ENCODE data around the gene SORCS2.
"Not testable (repeated sequence)": the region's sequence is repeated elsewhere in the genome, so short reads cannot be mapped to it uniquely, and the experiment has no call there.

SORCS2 gene

GRCh38 chr4:7600247-7600646, 407.9 kb downstream of the SORCS2 start:
- DNase-seq: no peak

- DNase-seq: not testable (repeated sequence)
These were observed 409.8 kb downstream of the SORCS2 start for GRCh38 chr4:7602166-7602565.

- DNase-seq: no peak
These were observed 415.0 kb downstream of the SORCS2 start for GRCh38 chr4:7607156-7607910.

- DNase-seq: no peak
These were observed 415.7 kb downstream of the SORCS2 start for GRCh38 chr4:7608046-7608445.

DNA sequence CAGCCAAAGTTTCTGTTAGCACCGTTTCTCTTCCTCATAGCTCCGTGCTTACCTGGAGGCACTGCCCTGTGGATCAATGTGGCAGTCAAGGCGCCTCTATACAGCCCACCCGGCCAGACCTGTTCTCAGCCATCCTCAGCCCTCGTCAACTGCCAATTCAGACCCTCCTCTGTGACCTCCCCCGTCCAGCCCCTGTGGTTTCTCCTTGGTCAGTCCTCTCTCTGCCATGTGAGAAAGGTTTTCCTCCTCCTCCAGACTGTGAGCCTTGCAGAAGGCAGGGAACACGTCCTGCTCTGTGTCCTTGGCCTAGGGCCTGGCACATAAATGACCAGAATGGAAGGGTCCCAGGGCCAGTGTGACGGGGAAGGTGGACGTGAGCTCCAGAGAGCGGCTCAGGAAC, 417.0 kb downstream of the SORCS2 start:
- no peak for DNase-seq

GRCh38 chr4:7610022-7610670, 417.8 kb downstream of the SORCS2 start:
- DNase-seq: no peak

GRCh38 chr4:7610841-7611240, 418.5 kb downstream of the SORCS2 start:
- DNase-seq: no peak

DNA sequence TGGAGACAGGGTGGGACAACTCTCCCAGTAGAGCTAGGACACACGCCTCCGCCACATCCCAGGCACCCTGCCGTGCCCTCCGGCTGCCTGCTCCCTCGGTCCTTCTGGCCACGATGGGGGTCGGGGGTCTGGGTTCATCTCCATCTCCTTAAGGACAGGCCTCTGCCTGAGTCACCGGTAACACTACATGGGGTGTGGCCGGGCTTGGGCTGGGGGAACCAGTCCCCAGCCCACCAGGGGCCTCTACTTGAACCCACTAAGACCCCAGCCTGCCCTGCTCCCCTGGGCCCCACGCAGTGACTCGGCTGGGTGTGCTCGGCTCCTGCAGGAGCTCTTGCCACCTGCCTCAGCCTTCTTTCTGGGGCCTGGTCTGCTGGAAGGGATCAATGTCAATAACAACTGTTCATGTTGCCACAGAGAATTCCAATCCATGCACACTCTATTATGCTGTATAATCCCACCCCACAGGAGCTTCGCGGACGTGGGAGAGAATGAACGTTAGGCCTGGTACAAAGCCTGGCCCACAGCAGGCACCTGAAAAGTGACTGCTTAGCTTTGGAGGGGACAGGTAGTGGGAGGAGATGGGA, 420.1 kb downstream of the SORCS2 start:
- DNase-seq: no peak

DNA sequence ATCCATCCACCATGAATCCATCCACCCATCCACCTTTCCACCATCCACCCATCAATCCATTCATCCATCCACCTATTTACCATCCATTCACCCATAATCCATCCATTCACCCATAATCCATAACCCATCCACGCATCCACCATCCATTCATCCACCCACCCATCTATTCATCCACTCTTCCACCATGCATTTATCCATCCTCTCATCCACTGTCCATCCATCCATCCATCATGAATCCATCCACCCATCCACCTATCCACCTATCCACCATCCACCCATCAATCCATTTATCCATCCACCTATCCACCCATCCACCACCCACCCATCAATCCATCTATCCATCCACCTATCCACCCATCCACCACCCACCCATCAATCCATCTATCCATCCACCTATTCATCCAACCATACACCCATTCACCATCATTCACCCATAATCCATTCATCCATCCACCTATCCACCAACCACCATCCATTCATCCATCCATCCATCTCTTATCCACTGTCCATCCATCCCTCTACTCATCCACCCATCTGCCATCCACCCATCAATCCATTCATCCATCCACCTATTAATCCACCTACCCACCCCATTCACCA, 422.1 kb downstream of the SORCS2 start:
- no peak for DNase-seq

- DNase-seq: no peak
These were observed 423.9 kb downstream of the SORCS2 start for GRCh38 chr4:7616193-7616592.

- DNase-seq: no peak
These were observed 426.0 kb downstream of the SORCS2 start for GRCh38 chr4:7618361-7618760.

DNA sequence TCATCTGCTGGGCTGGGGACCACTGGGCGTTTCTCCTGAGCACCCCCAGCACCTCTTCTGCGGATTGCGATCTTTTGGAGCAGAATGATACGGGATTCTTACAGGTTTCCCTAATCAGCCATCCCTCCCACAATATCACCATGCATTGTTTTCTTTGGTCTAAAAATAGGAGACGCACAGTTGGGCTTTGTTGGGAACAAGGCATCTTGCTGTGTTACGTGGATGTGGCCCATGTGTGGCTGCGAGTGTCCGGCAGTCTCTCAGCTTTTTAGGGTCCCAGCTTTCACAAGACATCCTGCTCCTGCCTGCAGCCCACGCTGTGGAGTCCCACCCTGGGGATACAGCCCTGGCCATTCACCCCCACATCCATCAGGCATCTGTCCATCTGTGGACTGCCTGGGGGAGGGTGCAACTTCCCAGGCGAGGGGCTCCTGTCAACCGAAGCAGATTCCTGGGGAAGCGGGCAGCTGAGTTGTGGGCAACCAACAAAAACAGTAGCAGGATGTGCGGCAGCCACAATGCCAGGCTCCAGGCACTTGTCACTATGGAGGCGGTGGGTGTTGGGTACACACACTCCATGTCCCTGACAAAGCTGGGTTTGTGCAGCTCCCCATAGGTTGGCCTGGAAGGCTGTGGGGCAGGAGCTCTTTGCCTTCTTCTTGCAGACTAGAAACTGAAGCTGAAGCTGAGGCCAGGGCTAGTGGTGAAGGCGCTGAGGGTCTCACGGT, 427.9 kb downstream of the SORCS2 start:
- DNase-seq: no peak

- no peak for DNase-seq
These were observed 428.5 kb downstream of the SORCS2 start for GRCh38 chr4:7620814-7621176.

- DNase-seq: no peak
These were observed 429.1 kb downstream of the SORCS2 start for GRCh38 chr4:7621252-7622035.

DNA sequence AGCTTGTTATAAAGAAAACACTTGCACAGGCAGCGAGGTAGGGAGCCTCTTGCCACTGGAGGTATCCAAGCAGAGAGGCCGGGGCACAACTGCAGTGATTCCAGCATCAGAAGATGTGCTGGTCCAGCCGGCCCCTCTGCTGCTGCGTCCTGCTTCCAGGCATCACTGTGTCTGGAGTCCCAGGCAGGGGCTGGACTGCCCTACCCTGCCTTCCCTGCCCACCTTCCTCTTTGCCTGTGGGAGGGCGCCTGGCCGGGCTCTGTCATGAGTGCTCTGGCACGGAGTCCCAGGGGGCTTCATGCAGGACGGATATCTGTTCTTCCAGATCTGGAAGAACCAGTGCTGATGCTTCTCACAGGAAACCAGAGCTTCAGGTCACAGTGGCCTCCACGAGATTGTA, 430.0 kb downstream of the SORCS2 start:
- DNase-seq: no peak

GRCh38 chr4:7623468-7623867, 431.1 kb downstream of the SORCS2 start:
- no peak for DNase-seq

GRCh38 chr4:7624396-7624980, 432.1 kb downstream of the SORCS2 start:
- DNase-seq: no peak

DNA sequence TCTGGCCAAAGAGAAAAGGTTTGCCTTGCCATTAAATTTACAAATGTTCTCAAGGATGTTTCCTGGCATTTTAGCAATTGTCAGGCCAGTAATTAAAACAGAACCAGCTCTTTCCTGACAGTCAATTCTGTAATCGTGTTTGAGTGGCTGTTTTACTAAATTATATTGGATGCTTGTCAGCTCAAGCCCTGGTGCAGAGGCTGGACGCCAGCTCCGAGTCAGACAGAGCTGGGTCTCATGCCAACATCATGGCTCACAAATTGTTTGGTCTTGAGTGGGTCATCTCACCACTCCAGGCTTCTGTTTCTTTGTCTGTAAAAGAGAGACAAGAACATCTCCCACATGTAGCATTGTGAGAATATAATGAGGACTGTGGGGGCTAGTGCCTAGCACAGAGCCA, 432.7 kb downstream of the SORCS2 start:
- DNase-seq: no peak

DNA sequence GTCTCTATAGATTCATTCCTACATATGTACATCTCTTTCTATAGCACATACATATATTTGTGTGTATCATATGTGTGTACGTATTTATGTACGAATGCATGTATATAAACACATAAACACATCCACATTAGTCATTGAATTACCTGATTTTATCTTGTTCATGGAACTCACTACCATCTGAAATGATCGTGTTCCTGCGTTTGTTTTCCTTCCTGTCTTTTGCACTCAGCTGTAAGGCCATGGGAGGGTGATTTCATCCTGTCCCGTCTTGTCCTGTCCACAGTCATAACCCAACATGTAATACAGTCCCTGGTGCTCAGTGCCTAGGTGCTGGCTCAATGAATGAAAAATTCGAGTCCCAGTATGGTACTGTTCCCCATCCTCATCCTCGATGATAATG, 434.2 kb downstream of the SORCS2 start:
- no peak for DNase-seq

DNA sequence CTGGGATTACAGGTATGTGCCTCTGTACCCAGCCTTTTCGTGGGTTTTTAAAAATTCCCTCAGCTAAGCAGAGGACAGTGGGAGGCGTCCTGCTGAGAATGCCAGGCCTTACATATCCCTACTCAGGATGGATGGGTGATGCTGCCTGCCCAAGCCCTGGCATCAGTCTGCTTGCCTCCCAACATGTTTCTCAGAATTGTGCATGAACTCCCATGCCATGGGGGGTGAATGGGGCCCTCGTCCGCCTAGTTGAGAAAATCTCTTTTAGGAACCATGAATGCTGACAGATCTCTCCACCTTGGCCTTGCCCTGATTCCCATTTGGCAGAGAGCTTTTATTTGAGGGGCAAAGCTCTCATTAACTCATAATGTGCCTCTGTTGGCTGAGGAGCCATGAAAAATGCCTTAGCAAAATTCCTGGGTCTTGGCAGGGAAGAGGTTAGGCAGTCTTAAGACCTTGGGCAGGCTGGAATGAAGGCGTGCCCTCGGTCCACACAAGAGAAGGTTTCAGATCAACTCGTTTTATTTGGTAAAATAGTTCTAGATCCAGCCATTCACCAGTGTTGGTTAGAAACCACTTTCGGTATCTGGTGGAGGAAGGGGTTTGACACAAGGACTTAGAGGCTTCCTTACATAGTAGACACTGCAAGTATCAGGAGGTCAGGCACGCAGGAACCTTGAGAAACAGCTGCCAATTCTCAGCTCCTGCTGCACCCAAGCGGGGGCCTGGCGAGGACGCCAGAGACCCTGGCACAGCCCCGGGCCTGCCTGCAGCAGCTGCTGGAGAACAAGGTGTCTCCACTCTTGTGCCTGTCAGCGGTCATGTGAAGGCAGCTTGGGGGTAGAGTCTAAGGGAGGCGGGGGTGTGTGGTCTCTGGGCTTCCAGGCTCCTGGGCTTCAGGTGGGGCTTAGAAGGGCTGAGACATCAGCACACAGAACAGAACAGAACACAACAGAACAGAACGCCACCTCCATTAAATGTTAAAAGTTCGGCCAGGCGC, 435.2 kb downstream of the SORCS2 start:
- DNase-seq: no peak

GRCh38 chr4:7628432-7628831, 436.1 kb downstream of the SORCS2 start:
- no peak for DNase-seq

Measured in activated gamma-delta T cell treated with Interleukin-2 at 50 U/mL for 16 hours (primary cell).